EL (cell line): ENCODE results near the gene TCP11.
"Not testable (repeated sequence)": the region's sequence is repeated elsewhere in the genome, so short reads cannot be mapped to it uniquely, and the experiment has no call there.

Source experiments
- DNase-seq: peaks from one replicate; pipeline ENCODE4 v3.0.0-alpha.2; 2016

Gene TCP11

GRCh38 chr6:35142588-35143569 is 1.7 kb upstream of the TCP11 start:
- peak; percentile 60 for DNase-seq

- no peak for DNase-seq
Observed at GRCh38 chr6:35140639-35141006, 516 bp downstream of the TCP11 start.

GRCh38 chr6:35139924-35140638 is 1.1 kb downstream of the TCP11 start:
- DNase-seq: peak; percentile 74

GRCh38 chr6:35139470-35139869 is 1.7 kb downstream of the TCP11 start:
- DNase-seq: no peak

- not testable (repeated sequence) for DNase-seq
Observed at GRCh38 chr6:35138191-35138590, 2.9 kb downstream of the TCP11 start.

- DNase-seq: no peak
Observed at GRCh38 chr6:35136185-35136584, 5.0 kb downstream of the TCP11 start.

GRCh38 chr6:35128496-35128895 is 12.6 kb downstream of the TCP11 start:
- DNase-seq: peak; percentile 41

- no peak for DNase-seq
Observed at GRCh38 chr6:35128042-35128441, 13.1 kb downstream of the TCP11 start.

- DNase-seq: no peak
Observed at GRCh38 chr6:35124356-35124755, 16.8 kb downstream of the TCP11 start.

- DNase-seq: no peak
Observed at GRCh38 chr6:35120746-35121145, 20.4 kb downstream of the TCP11 start.

GRCh38 chr6:35108309-35108885 is 32.7 kb downstream of the TCP11 start:
- no peak for DNase-seq

- not testable (repeated sequence) for DNase-seq
Observed at GRCh38 chr6:35107761-35108160, 33.4 kb downstream of the TCP11 start.

GRCh38 chr6:35107208-35107607 is 33.9 kb downstream of the TCP11 start:
- DNase-seq: not testable (repeated sequence)

GRCh38 chr6:35106061-35106460 is 35.1 kb downstream of the TCP11 start:
- DNase-seq: not testable (repeated sequence)

- no peak for DNase-seq
Observed at GRCh38 chr6:35105078-35105477, 36.1 kb downstream of the TCP11 start.

GRCh38 chr6:35099116-35099515 is 42.0 kb downstream of the TCP11 start:
- no peak for DNase-seq

- DNase-seq: peak; percentile 93
Observed at GRCh38 chr6:35096129-35096862, 44.8 kb downstream of the TCP11 start.

- no peak for DNase-seq
Observed at GRCh38 chr6:35094183-35094582, 47.0 kb downstream of the TCP11 start.

GRCh38 chr6:35093783-35094182 is 47.4 kb downstream of the TCP11 start:
- no peak for DNase-seq

GRCh38 chr6:35093118-35093445 is 48.1 kb downstream of the TCP11 start:
- no peak for DNase-seq

- DNase-seq: peak; percentile 93
Observed at GRCh38 chr6:35092362-35093117, 48.6 kb downstream of the TCP11 start.
